ENCODE data around the gene C1orf105. TPM values are rescaled to one million over a fixed set of nuclear protein-coding genes. Genes with fewer than 3 reads are reported as not detected.
A peak's percentile ranks its signal among the peaks of the same experiment; 100 is the strongest.

The C1orf105 gene
- total and polyA plus RNA-seq, 2 of the 13 experiments (the other 11 are each of a cell fraction or from before 2014, with no cell fraction given), result 0.15 to 0.45 TPM

DNA sequence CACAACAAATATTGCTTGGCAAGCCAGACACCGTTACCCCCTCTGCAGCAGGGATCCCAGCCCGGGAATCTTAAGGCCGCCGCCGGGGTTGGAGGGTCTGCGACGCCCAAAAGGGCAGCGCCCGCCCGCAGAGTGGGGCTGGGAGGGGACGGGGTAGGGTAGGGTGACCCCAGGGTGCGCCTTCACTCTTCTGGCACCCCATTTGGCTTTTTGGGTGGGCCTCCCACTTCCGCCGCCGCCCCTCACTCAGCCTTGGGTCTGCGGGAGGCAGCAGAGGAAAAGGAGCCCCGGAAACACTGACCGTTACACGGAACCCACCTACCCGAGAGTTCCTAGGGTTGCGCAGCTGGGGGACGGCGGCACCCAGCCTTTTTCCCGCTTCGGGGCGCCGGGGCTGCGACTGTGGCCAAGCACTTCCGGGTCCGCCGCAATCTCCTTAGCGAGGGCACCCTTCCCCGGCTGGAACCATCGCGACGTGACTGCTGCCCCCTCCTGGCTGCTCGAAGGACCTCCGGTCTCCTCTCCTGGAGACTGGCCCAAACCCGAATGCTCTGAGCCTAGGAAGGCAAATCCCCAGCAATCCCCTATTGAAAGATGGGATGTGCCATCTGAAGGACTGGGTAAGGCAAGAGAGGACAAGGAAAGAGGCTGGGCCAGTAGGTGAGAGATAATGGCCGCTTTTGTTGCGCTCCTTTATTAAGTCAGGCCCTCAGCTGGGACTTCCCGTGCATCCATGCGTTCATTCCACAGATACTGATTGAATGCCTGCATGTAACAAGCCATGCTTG, 23.4 kb downstream of the C1orf105 start, which contains the start of gene PIGC (continued):
- TF ChIP-seq RBM22 (optimal IDR thresholded peaks at IDR 0.05; ENCODE audit: low read length) (no peak), ZNF644 (CRISPR knock-in tag; IDR thresholded peaks at IDR 0.05; ENCODE audit: low read depth) (peak; percentile 69; the same call in 1 of the 2 replicates), KDM4B (CRISPR knock-in tag; IDR thresholded peaks at IDR 0.05) (peak; percentile 88; the same call in 1 of the 2 replicates), SATB2 (CRISPR knock-in tag; IDR thresholded peaks at IDR 0.05) (no peak), AGO1 (IDR thresholded peaks at IDR 0.05; ENCODE audit: low read depth, low read length, poor library complexity, severe bottlenecking) (peak; percentile 73), MEIS1 (CRISPR knock-in tag; IDR thresholded peaks at IDR 0.05; ENCODE audit: borderline replicate concordance) (peak; percentile 48; the same call in 1 of the 2 replicates), ZNF235 (CRISPR knock-in tag; IDR thresholded peaks at IDR 0.05; ENCODE audit: borderline replicate concordance) (peak; percentile 50; the same call in 1 of the 2 replicates), ELF3 (CRISPR knock-in tag; IDR thresholded peaks at IDR 0.05) (peak; percentile 95), FOXC1 (CRISPR knock-in tag; IDR thresholded peaks at IDR 0.05; ENCODE audit: borderline replicate concordance) (peak; percentile 67; the same call in 1 of the 2 replicates), EED (CRISPR knock-in tag; IDR thresholded peaks at IDR 0.05) (0 out of 2 replicates have a peak, but pooled peaks have one; percentile 74), KLF12 (CRISPR knock-in tag; IDR thresholded peaks at IDR 0.05; ENCODE audit: borderline replicate concordance) (0 out of 2 replicates have a peak, but pooled peaks have one; percentile 40), ZNF274 (CRISPR knock-in tag; IDR thresholded peaks at IDR 0.05) (peak; percentile 93), KLF16 (CRISPR knock-in tag; IDR thresholded peaks at IDR 0.05) (peak in 1 of 2 experiments; percentile 63; a peak in 2 of 4 replicates)
- TF ChIP-seq, protein P1, sequence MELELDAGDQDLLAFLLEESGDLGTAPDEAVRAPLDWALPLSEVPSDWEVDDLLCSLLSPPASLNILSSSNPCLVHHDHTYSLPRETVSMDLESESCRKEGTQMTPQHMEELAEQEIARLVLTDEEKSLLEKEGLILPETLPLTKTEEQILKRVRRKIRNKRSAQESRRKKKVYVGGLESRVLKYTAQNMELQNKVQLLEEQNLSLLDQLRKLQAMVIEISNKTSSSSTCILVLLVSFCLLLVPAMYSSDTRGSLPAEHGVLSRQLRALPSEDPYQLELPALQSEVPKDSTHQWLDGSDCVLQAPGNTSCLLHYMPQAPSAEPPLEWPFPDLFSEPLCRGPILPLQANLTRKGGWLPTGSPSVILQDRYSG (CRISPR knock-in tag; IDR thresholded peaks at IDR 0.05), result peak; percentile 55; the same call in 1 of the 2 replicates
- TF ChIP-seq, protein P2, sequence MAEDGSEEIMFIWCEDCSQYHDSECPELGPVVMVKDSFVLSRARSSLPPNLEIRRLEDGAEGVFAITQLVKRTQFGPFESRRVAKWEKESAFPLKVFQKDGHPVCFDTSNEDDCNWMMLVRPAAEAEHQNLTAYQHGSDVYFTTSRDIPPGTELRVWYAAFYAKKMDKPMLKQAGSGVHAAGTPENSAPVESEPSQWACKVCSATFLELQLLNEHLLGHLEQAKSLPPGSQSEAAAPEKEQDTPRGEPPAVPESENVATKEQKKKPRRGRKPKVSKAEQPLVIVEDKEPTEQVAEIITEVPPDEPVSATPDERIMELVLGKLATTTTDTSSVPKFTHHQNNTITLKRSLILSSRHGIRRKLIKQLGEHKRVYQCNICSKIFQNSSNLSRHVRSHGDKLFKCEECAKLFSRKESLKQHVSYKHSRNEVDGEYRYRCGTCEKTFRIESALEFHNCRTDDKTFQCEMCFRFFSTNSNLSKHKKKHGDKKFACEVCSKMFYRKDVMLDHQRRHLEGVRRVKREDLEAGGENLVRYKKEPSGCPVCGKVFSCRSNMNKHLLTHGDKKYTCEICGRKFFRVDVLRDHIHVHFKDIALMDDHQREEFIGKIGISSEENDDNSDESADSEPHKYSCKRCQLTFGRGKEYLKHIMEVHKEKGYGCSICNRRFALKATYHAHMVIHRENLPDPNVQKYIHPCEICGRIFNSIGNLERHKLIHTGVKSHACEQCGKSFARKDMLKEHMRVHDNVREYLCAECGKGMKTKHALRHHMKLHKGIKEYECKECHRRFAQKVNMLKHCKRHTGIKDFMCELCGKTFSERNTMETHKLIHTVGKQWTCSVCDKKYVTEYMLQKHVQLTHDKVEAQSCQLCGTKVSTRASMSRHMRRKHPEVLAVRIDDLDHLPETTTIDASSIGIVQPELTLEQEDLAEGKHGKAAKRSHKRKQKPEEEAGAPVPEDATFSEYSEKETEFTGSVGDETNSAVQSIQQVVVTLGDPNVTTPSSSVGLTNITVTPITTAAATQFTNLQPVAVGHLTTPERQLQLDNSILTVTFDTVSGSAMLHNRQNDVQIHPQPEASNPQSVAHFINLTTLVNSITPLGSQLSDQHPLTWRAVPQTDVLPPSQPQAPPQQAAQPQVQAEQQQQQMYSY (CRISPR knock-in tag; IDR thresholded peaks at IDR 0.05), result no peak
- TF ChIP-seq, protein P3, sequence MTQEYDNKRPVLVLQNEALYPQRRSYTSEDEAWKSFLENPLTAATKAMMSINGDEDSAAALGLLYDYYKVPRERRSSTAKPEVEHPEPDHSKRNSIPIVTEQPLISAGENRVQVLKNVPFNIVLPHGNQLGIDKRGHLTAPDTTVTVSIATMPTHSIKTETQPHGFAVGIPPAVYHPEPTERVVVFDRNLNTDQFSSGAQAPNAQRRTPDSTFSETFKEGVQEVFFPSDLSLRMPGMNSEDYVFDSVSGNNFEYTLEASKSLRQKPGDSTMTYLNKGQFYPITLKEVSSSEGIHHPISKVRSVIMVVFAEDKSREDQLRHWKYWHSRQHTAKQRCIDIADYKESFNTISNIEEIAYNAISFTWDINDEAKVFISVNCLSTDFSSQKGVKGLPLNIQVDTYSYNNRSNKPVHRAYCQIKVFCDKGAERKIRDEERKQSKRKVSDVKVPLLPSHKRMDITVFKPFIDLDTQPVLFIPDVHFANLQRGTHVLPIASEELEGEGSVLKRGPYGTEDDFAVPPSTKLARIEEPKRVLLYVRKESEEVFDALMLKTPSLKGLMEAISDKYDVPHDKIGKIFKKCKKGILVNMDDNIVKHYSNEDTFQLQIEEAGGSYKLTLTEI (CRISPR knock-in tag; conservative IDR thresholded peaks at IDR 0.05), result no peak
- TF ChIP-seq, protein P4, sequence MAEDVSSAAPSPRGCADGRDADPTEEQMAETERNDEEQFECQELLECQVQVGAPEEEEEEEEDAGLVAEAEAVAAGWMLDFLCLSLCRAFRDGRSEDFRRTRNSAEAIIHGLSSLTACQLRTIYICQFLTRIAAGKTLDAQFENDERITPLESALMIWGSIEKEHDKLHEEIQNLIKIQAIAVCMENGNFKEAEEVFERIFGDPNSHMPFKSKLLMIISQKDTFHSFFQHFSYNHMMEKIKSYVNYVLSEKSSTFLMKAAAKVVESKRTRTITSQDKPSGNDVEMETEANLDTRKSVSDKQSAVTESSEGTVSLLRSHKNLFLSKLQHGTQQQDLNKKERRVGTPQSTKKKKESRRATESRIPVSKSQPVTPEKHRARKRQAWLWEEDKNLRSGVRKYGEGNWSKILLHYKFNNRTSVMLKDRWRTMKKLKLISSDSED (CRISPR knock-in tag; IDR thresholded peaks at IDR 0.05), result no peak

All from HepG2 (cell line).